ENCODE measurements around the gene FBRS.
"Not testable (repeated sequence)": the region's sequence is repeated elsewhere in the genome, so short reads cannot be mapped to it uniquely, and the experiment has no call there.

The FBRS gene

GRCh38 chr16:30678586-30678970, 20.3 kb downstream of the FBRS start:
- H3K27me3 ChIP-seq (ENCODE audit: insufficient read depth, insufficient read length) = peaks cover 90% of the 10 kb centered on the region
- H3K36me3 ChIP-seq (ENCODE audit: insufficient read depth, insufficient read length, low read length) = no peaks in the 10 kb centered on the region
- no peak for TF ChIP-seq SUZ12 (IDR thresholded peaks at IDR 0.05; ENCODE audit: extremely low read depth, insufficient read depth, insufficient read length)
- TF ChIP-seq ZNF274 (IDR thresholded peaks at IDR 0.05; ENCODE audit: low read depth, low read length) = no peak
- no peak for TF ChIP-seq YY1 (IDR thresholded peaks at IDR 0.05; ENCODE audit: insufficient read depth, insufficient read length)
- no peak overlapping the region for H3K4me3 ChIP-seq (ENCODE audit: insufficient read length, low read depth)
- H3K9me3 ChIP-seq (ENCODE audit: insufficient read depth, low read length) = no peaks in the 10 kb centered on the region
- peaks cover 7% of the 10 kb centered on the region for H3K4me1 ChIP-seq (ENCODE audit: insufficient read depth, insufficient read length)
- H3K9ac ChIP-seq (ENCODE audit: insufficient read length, low read depth) = no peak overlapping the region
- DNase-seq (ENCODE audit: low read depth, low spot score) = no peak

- Histone ChIP-seq H3K9me3 (ENCODE audit: insufficient read depth, low read length) (no peaks in the 10 kb centered on the region), H3K36me3 (ENCODE audit: insufficient read depth, insufficient read length, low read length) (no peaks in the 10 kb centered on the region), H3K4me1 (ENCODE audit: insufficient read depth, insufficient read length) (peaks cover 7% of the 10 kb centered on the region), H3K9ac (ENCODE audit: insufficient read length, low read depth) (no peak overlapping the region), H3K4me3 (ENCODE audit: insufficient read length, low read depth) (no peak overlapping the region), H3K27me3 (ENCODE audit: insufficient read depth, insufficient read length) (peaks cover 90% of the 10 kb centered on the region)
- no peak for TF ChIP-seq SUZ12 (IDR thresholded peaks at IDR 0.05; ENCODE audit: extremely low read depth, insufficient read depth, insufficient read length)
- no peak for TF ChIP-seq ZNF274 (IDR thresholded peaks at IDR 0.05; ENCODE audit: low read depth, low read length)
- DNase-seq (ENCODE audit: low read depth, low spot score) = no peak
Measured at GRCh38 chr16:30680326-30680725, 22.1 kb downstream of the FBRS start.

- peaks cover 99% of the 10 kb centered on the region for H3K27me3 ChIP-seq (ENCODE audit: insufficient read depth, insufficient read length)
Measured at GRCh38 chr16:30688701-30689100, 30.5 kb downstream of the FBRS start.

GRCh38 chr16:30691907-30692306, 33.7 kb downstream of the FBRS start:
- Histone ChIP-seq H3K4me1 (ENCODE audit: insufficient read depth, insufficient read length) (peaks cover 4% of the 10 kb centered on the region), H3K9me3 (ENCODE audit: insufficient read depth, low read length) (no peaks in the 10 kb centered on the region), H3K27me3 (ENCODE audit: insufficient read depth, insufficient read length) (peaks cover 95% of the 10 kb centered on the region), H3K9ac (ENCODE audit: insufficient read length, low read depth) (no peak overlapping the region), H3K4me3 (ENCODE audit: insufficient read length, low read depth) (no peak overlapping the region), H3K36me3 (ENCODE audit: insufficient read depth, insufficient read length, low read length) (no peaks in the 10 kb centered on the region)
- no peak for DNase-seq (ENCODE audit: low read depth, low spot score)
- TF ChIP-seq ZNF274 (IDR thresholded peaks at IDR 0.05; ENCODE audit: low read depth, low read length) = no peak
- no peak for TF ChIP-seq SUZ12 (IDR thresholded peaks at IDR 0.05; ENCODE audit: extremely low read depth, insufficient read depth, insufficient read length)
- no peak for TF ChIP-seq YY1 (IDR thresholded peaks at IDR 0.05; ENCODE audit: insufficient read depth, insufficient read length)

More at GRCh38 chr16:30688701-30689100, 30.5 kb downstream of the FBRS start:
- Histone ChIP-seq H3K4me3 (ENCODE audit: insufficient read length, low read depth) (no peak overlapping the region), H3K36me3 (ENCODE audit: insufficient read depth, insufficient read length, low read length) (no peaks in the 10 kb centered on the region), H3K9me3 (ENCODE audit: insufficient read depth, low read length) (no peaks in the 10 kb centered on the region), H3K4me1 (ENCODE audit: insufficient read depth, insufficient read length) (peaks cover 4% of the 10 kb centered on the region), H3K9ac (ENCODE audit: insufficient read length, low read depth) (no peak overlapping the region)
- DNase-seq (ENCODE audit: low read depth, low spot score) = no peak
- TF ChIP-seq YY1 (IDR thresholded peaks at IDR 0.05; ENCODE audit: insufficient read depth, insufficient read length) = no peak
- TF ChIP-seq ZNF274 (IDR thresholded peaks at IDR 0.05; ENCODE audit: low read depth, low read length) = no peak
- TF ChIP-seq SUZ12 (IDR thresholded peaks at IDR 0.05; ENCODE audit: extremely low read depth, insufficient read depth, insufficient read length) = no peak

- Histone ChIP-seq H3K9ac (ENCODE audit: insufficient read length, low read depth) (no peak overlapping the region), H3K4me1 (ENCODE audit: insufficient read depth, insufficient read length) (peaks cover 4% of the 10 kb centered on the region), H3K9me3 (ENCODE audit: insufficient read depth, low read length) (no peaks in the 10 kb centered on the region), H3K4me3 (ENCODE audit: insufficient read length, low read depth) (no peak overlapping the region), H3K27me3 (ENCODE audit: insufficient read depth, insufficient read length) (peaks cover 95% of the 10 kb centered on the region), H3K36me3 (ENCODE audit: insufficient read depth, insufficient read length, low read length) (no peaks in the 10 kb centered on the region)
- DNase-seq (ENCODE audit: low read depth, low spot score) = no peak
- TF ChIP-seq YY1 (IDR thresholded peaks at IDR 0.05; ENCODE audit: insufficient read depth, insufficient read length) = no peak
Measured at GRCh38 chr16:30692396-30693064, 34.3 kb downstream of the FBRS start.

GRCh38 chr16:30694926-30695693, 36.9 kb downstream of the FBRS start:
- Histone ChIP-seq H3K4me1 (ENCODE audit: insufficient read depth, insufficient read length) (peaks cover 4% of the 10 kb centered on the region), H3K9ac (ENCODE audit: insufficient read length, low read depth) (no peak overlapping the region), H3K9me3 (ENCODE audit: insufficient read depth, low read length) (no peaks in the 10 kb centered on the region), H3K27me3 (ENCODE audit: insufficient read depth, insufficient read length) (peaks cover 74% of the 10 kb centered on the region), H3K4me3 (ENCODE audit: insufficient read length, low read depth) (no peak overlapping the region), H3K36me3 (ENCODE audit: insufficient read depth, insufficient read length, low read length) (peaks cover 7% of the 10 kb centered on the region)
- no peak for TF ChIP-seq YY1 (IDR thresholded peaks at IDR 0.05; ENCODE audit: insufficient read depth, insufficient read length)
- TF ChIP-seq ZNF274 (IDR thresholded peaks at IDR 0.05; ENCODE audit: low read depth, low read length) = no peak
- TF ChIP-seq SUZ12 (IDR thresholded peaks at IDR 0.05; ENCODE audit: extremely low read depth, insufficient read depth, insufficient read length) = no peak
- no peak for DNase-seq (ENCODE audit: low read depth, low spot score)

- DNase-seq (ENCODE audit: low read depth, low spot score); H3K4me1 ChIP-seq (ENCODE audit: insufficient read depth, insufficient read length); H3K9ac ChIP-seq (ENCODE audit: insufficient read length, low read depth); H3K9me3 ChIP-seq (ENCODE audit: insufficient read depth, low read length); H3K4me3 ChIP-seq (ENCODE audit: insufficient read length, low read depth): not testable (repeated sequence)
- peaks cover 58% of the 10 kb centered on the region for H3K27me3 ChIP-seq (ENCODE audit: insufficient read depth, insufficient read length)
- peaks cover 22% of the 10 kb centered on the region for H3K36me3 ChIP-seq (ENCODE audit: insufficient read depth, insufficient read length, low read length)
Measured at GRCh38 chr16:30696646-30697045, 38.4 kb downstream of the FBRS start.
